Ishikawa (cell line): ENCODE data around the gene CELSR1.

Experiments used
- EGR1 ChIP-seq: IDR thresholded peaks from 2 replicates; pipeline ENCODE4 v1.6.1; 2012
- EP300 ChIP-seq: IDR thresholded peaks from 2 replicates; pipeline ENCODE4 v1.6.1; 2012; ENCODE audit warnings: borderline replicate concordance
- NFIC ChIP-seq: IDR thresholded peaks from 2 replicates; pipeline ENCODE4 v1.6.1; 2012
- RAD21 ChIP-seq: IDR thresholded peaks from 2 replicates; pipeline ENCODE4 v1.6.1; 2012; ENCODE audit warnings: low read depth
- TAF1 ChIP-seq: IDR thresholded peaks from 2 replicates; pipeline ENCODE4 v1.6.1; 2012; ENCODE audit warnings: low read depth, mild to moderate bottlenecking
- TCF12 ChIP-seq: IDR thresholded peaks from 2 replicates; pipeline ENCODE4 v1.6.1; 2012; ENCODE audit warnings: low read depth
- YY1 ChIP-seq: IDR thresholded peaks from 2 replicates; pipeline ENCODE4 v1.6.1; 2012; ENCODE audit warnings: low read depth
- ZBTB7A ChIP-seq: IDR thresholded peaks from 2 replicates; pipeline ENCODE4 v1.6.1; 2012; ENCODE audit warnings: low read depth
- TF ChIP-seq, protein P1 (sequence below): IDR thresholded peaks from 2 replicates; pipeline ENCODE4 v1.6.1; 2012; ENCODE audit warnings: low read depth, mild to moderate bottlenecking
- TF ChIP-seq, protein P2 (sequence below): IDR thresholded peaks from 2 replicates; pipeline ENCODE4 v1.6.1; 2012
- TF ChIP-seq, protein P3 (sequence below): IDR thresholded peaks from 2 replicates; pipeline ENCODE4 v1.6.1; 2012

DNA sequence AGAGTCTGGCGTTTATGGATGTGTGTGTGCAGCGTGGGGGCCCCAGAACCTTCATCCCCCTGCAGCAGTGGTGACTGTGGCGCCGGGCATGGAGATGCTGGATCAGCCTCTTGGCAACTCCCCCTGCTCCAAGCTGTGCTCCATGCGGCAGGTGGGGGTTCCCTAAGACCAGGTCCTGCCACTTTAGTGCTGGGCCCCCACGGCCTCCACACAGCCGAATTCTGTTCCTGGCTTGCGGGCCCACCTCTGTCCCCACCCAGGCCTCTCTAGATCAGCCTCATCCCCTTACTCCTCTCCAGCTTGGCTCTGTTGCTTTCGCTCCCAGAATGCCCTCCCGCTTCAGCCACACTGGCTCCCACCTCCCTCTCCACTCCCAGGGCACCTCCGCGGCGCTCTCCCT, 142.3 kb downstream of the CELSR1 start:
- no peak for TF ChIP-seq NFIC
- TF ChIP-seq YY1: no peak
- TF ChIP-seq TCF12: no peak
- TF ChIP-seq RAD21: no peak
- TF ChIP-seq, protein P1, sequence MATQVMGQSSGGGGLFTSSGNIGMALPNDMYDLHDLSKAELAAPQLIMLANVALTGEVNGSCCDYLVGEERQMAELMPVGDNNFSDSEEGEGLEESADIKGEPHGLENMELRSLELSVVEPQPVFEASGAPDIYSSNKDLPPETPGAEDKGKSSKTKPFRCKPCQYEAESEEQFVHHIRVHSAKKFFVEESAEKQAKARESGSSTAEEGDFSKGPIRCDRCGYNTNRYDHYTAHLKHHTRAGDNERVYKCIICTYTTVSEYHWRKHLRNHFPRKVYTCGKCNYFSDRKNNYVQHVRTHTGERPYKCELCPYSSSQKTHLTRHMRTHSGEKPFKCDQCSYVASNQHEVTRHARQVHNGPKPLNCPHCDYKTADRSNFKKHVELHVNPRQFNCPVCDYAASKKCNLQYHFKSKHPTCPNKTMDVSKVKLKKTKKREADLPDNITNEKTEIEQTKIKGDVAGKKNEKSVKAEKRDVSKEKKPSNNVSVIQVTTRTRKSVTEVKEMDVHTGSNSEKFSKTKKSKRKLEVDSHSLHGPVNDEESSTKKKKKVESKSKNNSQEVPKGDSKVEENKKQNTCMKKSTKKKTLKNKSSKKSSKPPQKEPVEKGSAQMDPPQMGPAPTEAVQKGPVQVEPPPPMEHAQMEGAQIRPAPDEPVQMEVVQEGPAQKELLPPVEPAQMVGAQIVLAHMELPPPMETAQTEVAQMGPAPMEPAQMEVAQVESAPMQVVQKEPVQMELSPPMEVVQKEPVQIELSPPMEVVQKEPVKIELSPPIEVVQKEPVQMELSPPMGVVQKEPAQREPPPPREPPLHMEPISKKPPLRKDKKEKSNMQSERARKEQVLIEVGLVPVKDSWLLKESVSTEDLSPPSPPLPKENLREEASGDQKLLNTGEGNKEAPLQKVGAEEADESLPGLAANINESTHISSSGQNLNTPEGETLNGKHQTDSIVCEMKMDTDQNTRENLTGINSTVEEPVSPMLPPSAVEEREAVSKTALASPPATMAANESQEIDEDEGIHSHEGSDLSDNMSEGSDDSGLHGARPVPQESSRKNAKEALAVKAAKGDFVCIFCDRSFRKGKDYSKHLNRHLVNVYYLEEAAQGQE: no peak
- TF ChIP-seq, protein P2, sequence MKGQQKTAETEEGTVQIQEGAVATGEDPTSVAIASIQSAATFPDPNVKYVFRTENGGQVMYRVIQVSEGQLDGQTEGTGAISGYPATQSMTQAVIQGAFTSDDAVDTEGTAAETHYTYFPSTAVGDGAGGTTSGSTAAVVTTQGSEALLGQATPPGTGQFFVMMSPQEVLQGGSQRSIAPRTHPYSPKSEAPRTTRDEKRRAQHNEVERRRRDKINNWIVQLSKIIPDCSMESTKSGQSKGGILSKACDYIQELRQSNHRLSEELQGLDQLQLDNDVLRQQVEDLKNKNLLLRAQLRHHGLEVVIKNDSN: no peak
- no peak for TF ChIP-seq ZBTB7A
- TF ChIP-seq TAF1: no peak
- no peak for TF ChIP-seq EP300
- TF ChIP-seq EGR1: no peak
- TF ChIP-seq, protein P3, sequence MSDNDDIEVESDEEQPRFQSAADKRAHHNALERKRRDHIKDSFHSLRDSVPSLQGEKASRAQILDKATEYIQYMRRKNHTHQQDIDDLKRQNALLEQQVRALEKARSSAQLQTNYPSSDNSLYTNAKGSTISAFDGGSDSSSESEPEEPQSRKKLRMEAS: no peak
